Measurements from ENCODE around the gene LCOR.

The LCOR gene

DNA sequence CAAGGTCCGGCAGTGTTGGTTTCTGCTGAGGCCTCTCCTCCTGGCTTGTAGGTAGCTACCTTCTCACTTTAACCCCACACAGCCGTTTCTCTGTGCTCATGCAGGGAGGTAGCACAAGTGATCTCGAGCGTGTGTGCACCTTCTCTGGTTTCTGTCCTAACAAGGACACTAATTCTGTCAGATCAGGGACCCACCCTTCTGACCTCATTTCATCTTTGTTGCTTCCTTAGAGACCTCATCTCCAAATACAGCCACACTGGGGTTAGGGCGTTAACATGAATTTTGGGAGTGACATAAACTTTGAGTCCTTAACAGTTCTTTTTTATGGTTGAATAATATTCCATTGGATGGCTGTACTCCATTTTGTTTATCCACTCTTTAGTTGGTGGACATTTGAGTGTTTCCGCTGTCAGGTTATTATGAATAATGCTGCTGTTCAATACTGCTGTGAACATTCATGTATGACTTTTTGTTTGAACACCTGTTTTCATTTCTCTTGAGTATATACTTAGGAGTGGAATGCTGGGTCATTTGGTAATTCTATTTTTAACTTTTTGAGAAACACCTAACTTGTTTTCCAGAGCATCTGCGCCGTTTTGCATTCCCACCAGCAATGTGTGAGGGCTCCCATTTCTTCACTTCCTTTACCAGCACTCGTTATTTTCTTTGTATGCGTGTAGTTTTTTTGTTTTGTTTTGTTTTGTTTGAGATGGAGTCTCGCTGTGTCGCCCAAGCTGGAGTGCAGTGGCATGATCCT, 57.5 kb downstream of the LCOR start:
- FAIRE-seq, result peak; percentile 67
- DNase-seq (ENCODE audit: insufficient read length, low spot score), result no peak
- no peak for TF ChIP-seq POLR2A (IDR thresholded peaks at IDR 0.05; ENCODE audit: low read depth, low read length)

DNA sequence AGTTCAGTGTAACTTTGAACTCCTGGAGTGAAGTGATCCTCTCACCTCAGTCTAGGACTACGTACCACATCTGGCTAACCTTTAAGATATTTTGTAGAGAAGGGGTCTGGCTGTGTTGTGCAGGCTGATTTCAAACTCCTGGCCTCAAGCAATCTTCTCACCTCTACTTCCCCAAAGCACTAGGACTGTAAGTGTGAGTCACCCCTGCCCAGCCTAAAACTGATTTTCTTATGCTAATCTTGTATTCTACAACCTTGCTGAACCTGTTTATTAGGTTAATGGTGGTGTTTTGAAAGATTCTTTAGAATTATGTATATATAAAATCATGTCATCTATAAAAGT, 58.0 kb downstream of the LCOR start:
- FAIRE-seq, result peak; percentile 23
- TF ChIP-seq POLR2A (IDR thresholded peaks at IDR 0.05; ENCODE audit: low read depth, low read length), result no peak
- no peak for DNase-seq (ENCODE audit: insufficient read length, low spot score)

- no peak for TF ChIP-seq POLR2A (IDR thresholded peaks at IDR 0.05; ENCODE audit: low read depth, low read length)
- FAIRE-seq, result peak; percentile 62
- DNase-seq (ENCODE audit: insufficient read length, low spot score), result no peak
Measured at GRCh38 chr10:96890580-96890979, 58.5 kb downstream of the LCOR start.

DNA sequence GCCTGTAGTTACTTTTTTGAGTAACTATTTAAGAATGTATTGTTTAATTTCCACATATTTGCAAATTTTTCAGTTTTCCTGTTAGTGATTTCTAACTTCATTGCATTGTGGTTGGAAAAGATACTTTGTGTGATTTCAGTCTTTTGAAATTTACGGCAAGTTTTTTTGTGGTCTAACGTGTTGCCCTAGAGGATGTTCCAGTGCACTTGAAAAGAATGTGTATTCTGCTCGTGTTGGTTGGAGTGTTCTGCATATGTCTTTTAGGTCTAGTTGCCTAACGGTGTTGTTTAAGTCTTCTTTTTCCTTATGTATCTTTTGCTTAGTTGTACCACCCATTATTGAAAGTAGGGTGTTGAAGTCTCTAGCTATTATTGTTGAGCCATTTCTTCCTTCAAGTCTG, 59.7 kb downstream of the LCOR start:
- DNase-seq (ENCODE audit: insufficient read length, low spot score), result no peak
- peak; percentile 41 for FAIRE-seq
- no peak for TF ChIP-seq POLR2A (IDR thresholded peaks at IDR 0.05; ENCODE audit: low read depth, low read length)

GRCh38 chr10:96895662-96896424, 63.7 kb downstream of the LCOR start:
- FAIRE-seq, result peak; percentile 50
- no peak for TF ChIP-seq POLR2A (IDR thresholded peaks at IDR 0.05; ENCODE audit: low read depth, low read length)
- no peak for DNase-seq (ENCODE audit: insufficient read length, low spot score)

- TF ChIP-seq POLR2A (IDR thresholded peaks at IDR 0.05; ENCODE audit: low read depth, low read length), result no peak
- FAIRE-seq (peak; percentile 81), DNase-seq (ENCODE audit: insufficient read length, low spot score) (no peak)
Measured at GRCh38 chr10:96896884-96897589, 64.9 kb downstream of the LCOR start.

DNA sequence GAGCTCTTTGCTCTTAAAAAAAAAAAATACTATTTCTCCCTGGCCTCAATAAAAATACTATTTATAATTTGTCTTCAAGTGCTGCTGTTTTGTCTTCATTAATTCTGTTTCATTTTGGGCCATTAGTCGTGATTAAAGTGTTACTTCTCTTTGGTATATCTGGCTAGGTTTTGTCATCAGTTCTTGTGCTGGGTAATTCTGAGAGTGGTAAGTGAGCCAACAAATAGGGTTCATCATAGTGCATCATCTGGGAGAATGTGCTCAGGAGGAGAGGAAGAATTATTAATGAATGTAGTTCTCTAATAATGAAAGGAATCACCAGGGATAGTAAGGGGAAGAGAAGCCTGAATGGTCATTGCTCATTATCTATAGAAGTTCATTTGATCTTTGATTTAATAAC, 70.0 kb downstream of the LCOR start:
- DNase-seq (ENCODE audit: insufficient read length, low spot score) (no peak), FAIRE-seq (peak; percentile 33)
- no peak for TF ChIP-seq POLR2A (IDR thresholded peaks at IDR 0.05; ENCODE audit: low read depth, low read length)

DNA sequence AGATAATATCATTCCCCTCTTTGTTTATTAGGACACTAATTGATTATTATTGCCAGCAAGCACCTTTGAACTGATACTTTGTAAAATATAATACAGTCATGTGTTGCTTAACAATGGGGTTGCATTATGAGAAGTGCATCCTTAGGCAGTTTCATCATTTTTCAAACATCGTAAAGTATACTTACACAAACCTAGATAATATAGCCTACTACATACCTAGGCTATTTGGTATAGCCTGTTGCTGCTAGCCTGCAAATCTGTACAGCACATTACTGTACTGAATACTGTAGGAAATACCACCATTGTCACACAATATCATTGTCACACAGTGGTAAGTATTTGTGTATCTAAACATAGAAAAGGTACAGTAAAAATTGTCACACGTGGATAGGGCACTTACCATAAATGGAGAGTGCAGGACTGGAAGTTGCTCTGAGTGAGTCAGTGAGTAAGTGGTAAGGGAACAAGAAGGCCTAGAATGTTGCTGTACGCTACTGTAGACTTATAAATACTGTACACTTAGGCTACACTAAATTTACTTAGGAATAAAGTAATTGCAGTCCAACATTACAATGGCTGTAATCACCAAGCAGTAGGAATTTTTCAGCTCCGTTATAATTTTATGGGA, 70.7 kb downstream of the LCOR start:
- DNase-seq (ENCODE audit: insufficient read length, low spot score) (no peak), FAIRE-seq (peak; percentile 81)
- TF ChIP-seq POLR2A (IDR thresholded peaks at IDR 0.05; ENCODE audit: low read depth, low read length), result no peak

- FAIRE-seq, result peak; percentile 27
Measured at GRCh38 chr10:96904648-96905047, 72.5 kb downstream of the LCOR start.

DNA sequence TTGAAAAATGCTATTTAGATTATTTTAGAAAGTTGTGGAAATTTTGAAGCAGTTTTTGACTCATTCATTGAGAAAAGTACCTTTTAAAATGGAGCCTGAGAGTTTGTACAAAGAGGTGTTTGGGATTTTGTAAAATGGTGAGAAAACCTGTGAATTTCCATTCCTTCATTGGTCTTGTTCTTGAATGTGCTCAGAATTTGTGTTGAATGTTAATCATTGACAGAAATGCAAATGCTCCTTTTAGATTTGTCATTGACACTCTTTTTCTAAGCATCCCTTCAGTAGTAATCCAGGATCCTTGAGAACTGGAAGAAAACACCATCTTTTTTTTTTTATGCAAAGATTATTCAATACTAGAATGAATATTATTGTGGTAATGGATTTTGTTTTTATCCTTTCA, 74.8 kb downstream of the LCOR start:
- DNase-seq (ENCODE audit: insufficient read length, low spot score) (no peak), FAIRE-seq (peak; percentile 77)
- no peak for TF ChIP-seq POLR2A (IDR thresholded peaks at IDR 0.05; ENCODE audit: low read depth, low read length)

More at GRCh38 chr10:96904648-96905047, 72.5 kb downstream of the LCOR start:
- DNase-seq (ENCODE audit: insufficient read length, low spot score), result no peak
- no peak for TF ChIP-seq POLR2A (IDR thresholded peaks at IDR 0.05; ENCODE audit: low read depth, low read length)

DNA sequence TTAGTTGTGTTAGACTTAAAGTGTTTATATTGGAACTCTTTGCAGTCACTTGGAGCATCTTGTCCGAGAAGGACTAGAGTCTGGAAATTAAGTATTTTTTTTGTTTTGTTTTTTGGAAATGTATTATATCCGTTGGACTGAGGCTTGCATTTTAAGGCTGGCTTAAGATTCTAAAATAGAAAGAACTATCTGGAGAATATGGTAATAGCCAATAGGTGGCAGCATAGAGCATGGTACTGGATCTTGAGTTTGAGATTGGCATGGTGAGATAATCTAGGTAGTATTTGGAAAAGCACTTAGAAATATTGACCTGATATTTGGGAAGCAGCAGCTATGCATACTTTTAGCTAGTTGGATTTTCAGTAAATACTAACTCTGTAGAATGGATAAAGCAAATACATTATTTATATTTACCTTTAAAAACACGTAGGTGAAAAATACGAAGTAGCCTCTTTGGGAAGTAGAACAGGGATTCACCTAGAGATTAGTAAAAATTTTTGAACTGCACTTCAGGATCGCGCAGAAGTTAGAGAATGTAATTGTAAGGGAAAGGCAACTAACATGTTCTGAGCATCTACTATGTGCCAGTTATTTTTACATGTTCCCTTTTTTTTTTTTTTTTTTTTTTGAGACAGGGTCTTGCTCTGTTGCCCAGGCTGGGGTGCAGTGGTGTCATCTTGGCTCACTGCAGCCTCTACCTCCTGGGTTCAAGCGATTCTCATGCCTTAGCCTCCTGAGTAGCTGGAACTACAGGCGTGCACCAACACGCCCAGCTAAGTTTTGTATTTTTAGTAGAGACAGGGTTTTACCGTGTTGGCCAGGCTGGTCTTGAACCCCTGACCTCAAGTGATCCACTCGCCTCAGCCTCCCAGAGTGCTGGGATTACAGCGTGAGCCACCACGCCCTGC, 78.6 kb downstream of the LCOR start:
- DNase-seq (ENCODE audit: insufficient read length, low spot score) (peak; percentile 22), FAIRE-seq (peak; percentile 93)
- no peak for TF ChIP-seq POLR2A (IDR thresholded peaks at IDR 0.05; ENCODE audit: low read depth, low read length)

DNA sequence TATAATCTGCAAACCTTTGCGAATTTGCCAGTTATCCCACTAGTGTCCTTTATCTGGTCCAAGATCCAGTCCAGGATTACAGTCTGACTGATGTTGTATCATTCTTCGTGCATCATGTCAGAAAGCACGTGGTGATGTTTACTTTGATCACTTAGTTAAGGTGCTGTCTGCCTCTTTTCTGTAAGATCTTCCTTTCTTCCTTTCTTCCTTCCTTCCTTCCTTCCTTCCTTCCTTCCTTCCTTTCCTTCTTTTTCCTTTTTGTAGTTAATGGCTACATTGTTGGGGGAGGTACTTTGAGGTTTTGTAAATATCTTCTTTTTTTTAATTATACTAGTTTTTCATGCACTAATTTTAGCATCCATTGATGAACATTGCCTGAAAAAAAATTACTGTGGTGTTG, 80.3 kb downstream of the LCOR start:
- DNase-seq (ENCODE audit: insufficient read length, low spot score), result no peak
- no peak for FAIRE-seq
- TF ChIP-seq POLR2A (IDR thresholded peaks at IDR 0.05; ENCODE audit: low read depth, low read length), result no peak

DNA sequence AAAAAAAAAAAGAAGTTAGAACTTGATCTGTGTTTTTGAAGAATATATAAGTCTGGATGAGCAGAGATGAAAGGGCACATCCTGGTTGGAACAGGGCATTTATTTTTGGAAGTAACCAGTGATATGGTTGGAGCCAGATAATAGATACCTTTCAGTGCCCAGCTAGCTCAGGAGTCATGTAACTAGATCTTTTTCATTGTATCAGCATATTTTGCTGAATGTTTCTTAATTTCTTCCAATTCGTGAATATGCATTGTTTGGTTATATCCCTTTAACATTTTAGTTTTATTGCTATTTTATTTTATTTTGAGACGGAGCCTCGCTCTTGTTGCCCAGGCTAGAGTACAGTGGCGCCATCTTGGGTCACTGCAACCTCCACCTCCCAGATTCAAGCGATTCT, 81.8 kb downstream of the LCOR start:
- DNase-seq (ENCODE audit: insufficient read length, low spot score) (no peak), FAIRE-seq (no peak)
- TF ChIP-seq POLR2A (IDR thresholded peaks at IDR 0.05; ENCODE audit: low read depth, low read length), result no peak
